Anterior cingulate cortex (tissue), 58 donors: ENCODE results near the gene FSIP1.
A peak's percentile ranks its signal among the peaks of the same experiment; 100 is the strongest.

Source experiments
- DNase-seq, 58 donors: peaks; one replicate each; lab custom pipeline; 2025; lab: John Stamatoyannopoulos, UW

The FSIP1 gene

GRCh38 chr15:39767921-39768320, 14.7 kb downstream of the FSIP1 start:
- DNase-seq = no peak

- no peak for DNase-seq
Measured at GRCh38 chr15:39761006-39761405, 21.6 kb downstream of the FSIP1 start.

GRCh38 chr15:39756806-39757522, 25.7 kb downstream of the FSIP1 start:
- DNase-seq = peak in 1 of 58 donors; percentile 5

GRCh38 chr15:39752991-39753390, 29.6 kb downstream of the FSIP1 start:
- DNase-seq = no peak

- no peak for DNase-seq
Measured at GRCh38 chr15:39752246-39752645, 30.4 kb downstream of the FSIP1 start.

- no peak for DNase-seq
Measured at GRCh38 chr15:39748276-39748675, 34.4 kb downstream of the FSIP1 start.

- no peak for DNase-seq
Measured at GRCh38 chr15:39747326-39747725, 35.3 kb downstream of the FSIP1 start.

- no peak for DNase-seq
Measured at GRCh38 chr15:39746714-39747276, 35.8 kb downstream of the FSIP1 start.

- DNase-seq = no peak
Measured at GRCh38 chr15:39746176-39746575, 36.5 kb downstream of the FSIP1 start.

GRCh38 chr15:39745415-39745814, 37.2 kb downstream of the FSIP1 start:
- no peak for DNase-seq

GRCh38 chr15:39744334-39745103, 38.1 kb downstream of the FSIP1 start:
- no peak for DNase-seq

- DNase-seq = no peak
Measured at GRCh38 chr15:39743611-39744010, 39.0 kb downstream of the FSIP1 start.

- DNase-seq = peak in 1 of 58 donors; percentile 19
Measured at GRCh38 chr15:39741258-39741657, 41.4 kb downstream of the FSIP1 start.

- no peak for DNase-seq
Measured at GRCh38 chr15:39738998-39739397, 43.6 kb downstream of the FSIP1 start.

- no peak for DNase-seq
Measured at GRCh38 chr15:39737196-39737550, 45.5 kb downstream of the FSIP1 start.

GRCh38 chr15:39736412-39737195, 46.0 kb downstream of the FSIP1 start:
- no peak for DNase-seq

- DNase-seq = no peak
Measured at GRCh38 chr15:39735120-39735717, 47.4 kb downstream of the FSIP1 start.

- DNase-seq = no peak
Measured at GRCh38 chr15:39731266-39731665, 51.4 kb downstream of the FSIP1 start.

GRCh38 chr15:39730552-39730951, 52.1 kb downstream of the FSIP1 start:
- DNase-seq = no peak

GRCh38 chr15:39729500-39729899, 53.1 kb downstream of the FSIP1 start:
- DNase-seq = no peak

- DNase-seq = no peak
Measured at GRCh38 chr15:39728845-39729244, 53.8 kb downstream of the FSIP1 start.
